Measurements from ENCODE around the gene PLPPR5.
"Not testable (repeated sequence)": the region's sequence is repeated elsewhere in the genome, so short reads cannot be mapped to it uniquely, and the experiment has no call there.

The PLPPR5 gene

GRCh38 chr1:98910827-98911226 is 93.8 kb downstream of the PLPPR5 start:
- DNase-seq: no peak

GRCh38 chr1:98908980-98909379 is 95.7 kb downstream of the PLPPR5 start:
- DNase-seq: no peak

- DNase-seq: no peak
Observed at GRCh38 chr1:98906809-98907208, 97.9 kb downstream of the PLPPR5 start.

GRCh38 chr1:98906361-98906760 is 98.3 kb downstream of the PLPPR5 start:
- DNase-seq: no peak

- DNase-seq: no peak
Observed at GRCh38 chr1:98904684-98905083, 100.0 kb downstream of the PLPPR5 start.

GRCh38 chr1:98903726-98904125 is 100.9 kb downstream of the PLPPR5 start:
- peak; percentile 21 for DNase-seq

GRCh38 chr1:98903261-98903660 is 101.4 kb downstream of the PLPPR5 start:
- DNase-seq: peak; percentile 84

- DNase-seq: peak; percentile 29
Observed at GRCh38 chr1:98898940-98899339, 105.7 kb downstream of the PLPPR5 start.

GRCh38 chr1:98897479-98897878 is 107.2 kb downstream of the PLPPR5 start:
- DNase-seq: no peak

GRCh38 chr1:98896711-98897445 is 107.8 kb downstream of the PLPPR5 start:
- DNase-seq: no peak

- DNase-seq: no peak
Observed at GRCh38 chr1:98893371-98893770, 111.3 kb downstream of the PLPPR5 start.

- DNase-seq: no peak
Observed at GRCh38 chr1:98888869-98889268, 115.8 kb downstream of the PLPPR5 start.

- DNase-seq: no peak
Observed at GRCh38 chr1:98887507-98887906, 117.2 kb downstream of the PLPPR5 start.

- DNase-seq: no peak
Observed at GRCh38 chr1:98884864-98885263, 119.8 kb downstream of the PLPPR5 start.

- no peak for DNase-seq
Observed at GRCh38 chr1:98881901-98882300, 122.8 kb downstream of the PLPPR5 start.

- DNase-seq: not testable (repeated sequence)
Observed at GRCh38 chr1:98881234-98881633, 123.4 kb downstream of the PLPPR5 start.

GRCh38 chr1:98874828-98875227 is 129.8 kb downstream of the PLPPR5 start:
- DNase-seq: no peak

- no peak for DNase-seq
Observed at GRCh38 chr1:98870959-98871903, 133.4 kb downstream of the PLPPR5 start.

- no peak for DNase-seq
Observed at GRCh38 chr1:98865796-98866195, 138.9 kb downstream of the PLPPR5 start.

- no peak for DNase-seq
Observed at GRCh38 chr1:98860329-98860728, 144.3 kb downstream of the PLPPR5 start.

GRCh38 chr1:98854137-98854536 is 150.5 kb downstream of the PLPPR5 start:
- DNase-seq: no peak

GRCh38 chr1:98849969-98850636 is 154.6 kb downstream of the PLPPR5 start:
- DNase-seq: no peak

- no peak for DNase-seq
Observed at GRCh38 chr1:98842241-98842640, 162.4 kb downstream of the PLPPR5 start.
